Activated CD4-positive, alpha-beta memory T cell treated with anti-CD3 and anti-CD28 coated beads for 36 hours (primary cell): ENCODE data around the gene DNALI1. TPM values are rescaled to one million over a fixed set of nuclear protein-coding genes. Genes with fewer than 3 reads are reported as not detected.
A peak's percentile ranks its signal among the peaks of the same experiment; 100 is the strongest.
"Not testable (repeated sequence)": the region's sequence is repeated elsewhere in the genome, so short reads cannot be mapped to it uniquely, and the experiment has no call there.

ENCODE experiments used
- CTCF ChIA-PET: fragments of 350-600 bp; sonication (Branson Sonifier 250); formaldehyde crosslinking; loops from one replicate; lab custom pipeline; 2021; ENCODE audit warnings: antibody characterized with exemption, inconsistent platforms; lab: Charles Lee
- POLR2A ChIA-PET: fragments of 350-600 bp; sonication (Branson Sonifier 250); formaldehyde crosslinking; loops from one replicate; lab custom pipeline; 2021; ENCODE audit warnings: antibody characterized with exemption; lab: Charles Lee
- DNase-seq: peaks from one replicate; pipeline ENCODE4 v3.0.0-alpha.2; 2020
- H3K27ac Mint-ChIP-seq: one replicate; pipeline ENCODE4 v1.8.0; 2021; ENCODE audit warnings: mixed read lengths
- H3K27me3 Mint-ChIP-seq: one replicate; pipeline ENCODE4 v1.8.0; 2021; ENCODE audit warnings: mixed read lengths
- H3K36me3 Mint-ChIP-seq: one replicate; pipeline ENCODE4 v1.8.0; 2021; ENCODE audit warnings: mixed read lengths
- H3K4me1 Mint-ChIP-seq: one replicate; pipeline ENCODE4 v1.8.0; 2021; ENCODE audit warnings: low read depth, mixed read lengths
- H3K4me3 Mint-ChIP-seq: one replicate; pipeline ENCODE4 v1.8.0; 2021; ENCODE audit warnings: mild to moderate bottlenecking, mixed read lengths
- H3K9me3 Mint-ChIP-seq: one replicate; pipeline ENCODE4 v1.8.0; 2021; ENCODE audit warnings: mixed read lengths
- intact Hi-C: fragments of 100-400 bp; cut with micrococcal nuclease; formaldehyde crosslinking; loops from one replicate; pipeline ENCODE4 v1.15.1; 2023
- total RNA-seq, 2 experiments: library from RNA; stranded (reverse); gene quantifications; one replicate each; pipeline ENCODE4 v1.2.3, GENCODE V29; 2021

Gene DNALI1
- total RNA-seq, 2 experiments from 2014 or later = 0.29 TPM; not detected in 1

DNA sequence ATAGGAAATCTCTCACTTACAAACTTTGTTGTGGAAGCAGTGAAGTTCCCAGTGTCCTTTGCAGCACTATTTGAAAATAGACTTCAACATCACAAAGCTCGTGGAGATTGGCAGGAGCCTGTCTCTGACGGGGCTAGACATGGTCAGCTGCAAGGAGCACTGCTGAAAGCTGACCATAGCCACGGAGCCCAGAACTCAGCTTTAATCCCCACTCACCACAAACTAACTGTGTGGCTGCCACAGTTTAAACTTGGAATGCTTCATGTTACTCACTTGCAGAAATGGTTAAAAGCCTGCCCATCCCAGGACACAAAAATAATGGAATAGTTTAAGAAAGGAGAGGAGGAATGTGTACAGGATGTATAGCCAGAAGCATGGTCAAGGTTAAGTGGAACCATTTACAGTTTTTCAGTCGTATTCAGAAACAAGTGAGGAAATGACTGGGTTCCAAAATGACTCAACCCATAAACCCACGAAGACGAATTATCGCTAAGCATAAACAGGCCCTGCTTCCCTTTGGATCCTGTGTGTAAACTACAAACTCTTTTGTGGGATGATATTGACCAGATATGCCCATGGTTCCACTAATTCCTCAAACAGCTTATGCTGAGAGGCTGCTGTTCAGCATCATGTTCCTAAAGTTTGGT is 18.2 kb downstream of the DNALI1 start:
- Mint-ChIP-seq H3K9me3 (no peaks in the 10 kb centered on the region), H3K36me3 (peaks cover 71% of the 10 kb centered on the region), H3K27me3 (no peaks in the 10 kb centered on the region), H3K4me1 (peaks cover 61% of the 10 kb centered on the region), H3K4me3 (no peak overlapping the region), H3K27ac (peak overlapping the region; percentile 76)
- peak; percentile 17 for DNase-seq
- intact Hi-C loops = loop anchor here (5.0 kb wide), 2 partner anchors 117 to 292 kb away; partner anchors contain the start of gene CDCA8
- ChIA-PET CTCF (interaction anchor here (0.5 to 0.9 kb wide), 3 partner anchors 19 to 116 kb away, joined by 3 to 4 read pairs (median 3); no protein-coding TSS in a partner anchor), POLR2A (interaction anchor here (0.8 to 2.3 kb wide), 6 partner anchors 14 to 100 kb away, joined by 3 to 10 read pairs (median 4); no protein-coding TSS in a partner anchor)

DNA sequence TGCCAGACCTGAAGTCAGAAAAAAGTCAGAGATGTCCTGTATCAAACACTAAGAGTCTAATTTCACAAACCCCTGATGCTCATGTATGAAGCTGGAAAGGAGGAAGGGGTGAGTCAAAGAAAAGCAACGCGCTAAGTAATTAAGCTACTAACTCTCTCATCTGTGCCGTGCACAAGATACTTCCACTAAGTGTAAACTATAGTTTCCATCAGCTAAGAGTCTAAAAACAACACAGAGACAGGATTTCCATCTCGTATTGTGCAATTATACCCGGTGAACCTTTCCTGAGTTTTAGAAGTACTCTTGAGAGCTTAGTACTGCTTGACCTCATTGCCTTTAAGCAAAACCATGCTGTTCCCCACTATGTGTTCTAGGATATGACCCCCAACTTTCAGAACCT is 19.0 kb downstream of the DNALI1 start:
- CTCF ChIA-PET = interaction anchor here (0.8 to 1.2 kb wide), 3 partner anchors 10 to 116 kb away, joined by 3 read pairs; no protein-coding TSS in a partner anchor
- Mint-ChIP-seq H3K4me3 (no peak overlapping the region), H3K4me1 (peaks cover 58% of the 10 kb centered on the region), H3K27ac (peak overlapping the region; percentile 76), H3K36me3 (peaks cover 70% of the 10 kb centered on the region), H3K9me3 (no peaks in the 10 kb centered on the region), H3K27me3 (no peaks in the 10 kb centered on the region)
- intact Hi-C loops = loop anchor here (1.0 to 5.0 kb wide), 4 partner anchors 14 to 292 kb away; partner anchors contain the start of gene CDCA8
- DNase-seq = no peak
- POLR2A ChIA-PET = interaction anchor here (0.7 to 2.3 kb wide), 8 partner anchors 12 to 117 kb away, joined by 3 to 10 read pairs (median 3); partner anchors contain the start of genes CDCA8 and MEAF6

DNA sequence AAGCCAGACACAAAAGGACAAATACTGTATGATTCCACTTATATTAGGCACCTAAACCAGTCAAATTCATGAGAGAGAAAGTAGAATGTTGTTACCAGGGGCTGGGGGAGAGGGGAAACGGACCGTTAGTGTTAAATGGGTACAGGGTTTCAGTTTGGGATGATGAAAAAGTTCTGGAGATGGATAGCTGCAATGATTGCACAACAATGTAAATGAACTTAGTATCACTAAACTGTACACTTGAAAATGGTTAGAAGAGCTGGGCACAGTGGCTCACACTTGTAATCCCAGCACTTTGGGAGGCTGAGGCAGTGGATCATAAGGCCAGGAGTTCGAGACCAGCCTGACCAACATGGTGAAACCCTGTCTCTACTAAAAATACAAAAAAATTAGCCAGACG is 27.8 kb downstream of the DNALI1 start:
- intact Hi-C loops, H3K9me3 Mint-ChIP-seq, H3K27ac Mint-ChIP-seq, H3K27me3 Mint-ChIP-seq, POLR2A ChIA-PET, DNase-seq, H3K4me3 Mint-ChIP-seq: not testable (repeated sequence)
- CTCF ChIA-PET = interaction anchor here (2.9 kb wide), 1 partner anchor 18 kb away, joined by 18 read pairs; no protein-coding TSS in a partner anchor
- Mint-ChIP-seq H3K36me3 (peaks cover 51% of the 10 kb centered on the region), H3K4me1 (peaks cover 13% of the 10 kb centered on the region)

DNA sequence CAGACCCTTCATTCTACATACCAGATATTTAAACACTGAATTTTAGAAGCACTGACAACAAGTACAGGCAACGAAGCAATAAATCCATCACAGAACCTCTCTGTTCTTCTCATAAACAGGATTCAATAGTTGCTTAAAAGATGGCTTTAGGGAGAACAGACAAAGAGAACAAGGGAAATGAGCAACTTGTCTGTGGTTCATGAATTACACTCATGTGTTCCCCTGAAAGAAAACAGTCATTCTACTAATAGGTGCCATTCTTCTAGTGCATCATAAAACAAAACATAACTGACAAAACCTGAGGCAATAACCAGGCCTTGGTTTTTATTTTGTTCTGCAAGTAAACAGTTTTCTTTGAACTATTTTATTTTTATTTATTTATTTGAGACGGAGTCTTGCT is 32.2 kb downstream of the DNALI1 start:
- Mint-ChIP-seq H3K27ac (peak overlapping the region; percentile 49), H3K9me3 (no peaks in the 10 kb centered on the region), H3K4me3 (no peak overlapping the region), H3K36me3 (peaks cover 48% of the 10 kb centered on the region), H3K4me1 (peaks cover 31% of the 10 kb centered on the region), H3K27me3 (no peaks in the 10 kb centered on the region)
- DNase-seq = no peak
- intact Hi-C loops = loop anchor here (1.0 kb wide), 1 partner anchor 13 kb away; no protein-coding TSS in a partner anchor
- ChIA-PET POLR2A (interaction anchor here (0.9 kb wide), 1 partner anchor 13 kb away, joined by 4 read pairs; no protein-coding TSS in a partner anchor), CTCF (interaction anchor here (1.0 kb wide), 1 partner anchor 14 kb away, joined by 4 read pairs; no protein-coding TSS in a partner anchor)

DNA sequence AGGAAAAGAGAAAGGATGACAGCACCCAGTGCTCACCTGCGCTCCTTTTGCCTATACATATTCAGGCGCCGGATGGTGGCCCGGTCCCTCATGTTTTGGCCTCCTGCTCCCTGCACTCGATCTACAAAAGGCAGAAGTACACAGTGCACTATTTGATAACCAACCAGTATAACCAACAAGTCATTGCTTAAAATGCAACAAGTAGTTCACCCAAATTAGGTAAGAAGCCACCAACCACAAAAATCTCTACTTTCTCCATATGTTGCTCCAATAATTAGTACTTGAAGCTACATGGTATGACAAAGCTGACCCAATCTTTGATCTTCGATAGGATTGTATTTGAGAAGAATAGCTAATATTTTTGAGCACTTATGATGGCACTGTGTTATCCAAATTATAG is 37.0 kb downstream of the DNALI1 start:
- intact Hi-C loops = loop anchor here (2.0 kb wide), 2 partner anchors 89 to 99 kb away; partner anchors contain the start of gene CDCA8
- H3K9me3 Mint-ChIP-seq = no peaks in the 10 kb centered on the region
- ChIA-PET POLR2A (no interaction called here), CTCF (interaction anchor here (0.9 kb wide), 1 partner anchor 9 kb away, joined by 3 read pairs; no protein-coding TSS in a partner anchor)
- no peak overlapping the region for H3K4me3 Mint-ChIP-seq
- peaks cover 45% of the 10 kb centered on the region for H3K4me1 Mint-ChIP-seq
- peak overlapping the region; percentile 6 for H3K27ac Mint-ChIP-seq
- H3K27me3 Mint-ChIP-seq = no peaks in the 10 kb centered on the region
- DNase-seq = no peak
- H3K36me3 Mint-ChIP-seq = peaks cover 34% of the 10 kb centered on the region

DNA sequence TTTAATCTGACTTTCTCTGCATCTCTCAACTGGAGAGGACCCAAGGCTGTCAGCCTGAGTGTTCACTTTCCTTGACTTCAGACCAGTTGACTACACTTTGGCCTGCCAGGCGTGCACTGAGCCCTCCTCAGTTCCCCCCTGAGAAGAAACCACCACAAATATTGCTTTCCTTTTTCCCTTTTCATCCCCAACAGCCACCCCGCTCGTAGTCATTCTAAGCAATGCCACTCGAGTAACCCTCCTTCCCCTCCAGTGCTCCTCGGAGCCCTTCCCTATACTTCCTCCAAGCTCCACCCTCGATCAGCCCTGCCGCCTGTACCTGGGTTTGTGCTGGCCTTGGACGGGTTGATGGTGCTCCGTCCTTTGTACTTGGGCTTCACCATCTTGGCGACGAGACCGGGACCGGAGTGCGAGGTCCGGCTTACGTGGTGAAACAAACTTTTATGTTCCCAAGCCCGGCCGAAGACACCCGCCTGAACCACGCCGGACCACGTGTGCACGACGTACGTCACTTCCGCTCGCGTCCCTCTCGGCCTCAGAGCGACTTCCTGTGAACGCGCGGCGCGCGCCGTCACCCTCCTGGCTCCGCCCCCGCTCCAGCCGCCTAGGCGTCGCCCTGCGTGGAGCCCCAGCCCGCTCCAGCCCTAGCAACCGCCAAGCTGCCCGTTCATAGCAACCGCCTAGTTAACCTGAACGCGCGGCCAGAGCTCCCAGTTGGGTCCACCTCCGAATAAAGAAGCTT is 38.9 kb downstream of the DNALI1 start, which contains the start of gene GNL2:
TSS of gene GNL2 (minus strand) at position 498 of the 742 bp plus-strand sequence. CDS start at position 383, 115 bp downstream.
- POLR2A ChIA-PET = interaction anchor here (1.0 to 1.8 kb wide), 5 partner anchors 14 to 116 kb away, joined by 3 to 5 read pairs (median 4); partner anchors contain the start of genes CDCA8 and MEAF6

DNA sequence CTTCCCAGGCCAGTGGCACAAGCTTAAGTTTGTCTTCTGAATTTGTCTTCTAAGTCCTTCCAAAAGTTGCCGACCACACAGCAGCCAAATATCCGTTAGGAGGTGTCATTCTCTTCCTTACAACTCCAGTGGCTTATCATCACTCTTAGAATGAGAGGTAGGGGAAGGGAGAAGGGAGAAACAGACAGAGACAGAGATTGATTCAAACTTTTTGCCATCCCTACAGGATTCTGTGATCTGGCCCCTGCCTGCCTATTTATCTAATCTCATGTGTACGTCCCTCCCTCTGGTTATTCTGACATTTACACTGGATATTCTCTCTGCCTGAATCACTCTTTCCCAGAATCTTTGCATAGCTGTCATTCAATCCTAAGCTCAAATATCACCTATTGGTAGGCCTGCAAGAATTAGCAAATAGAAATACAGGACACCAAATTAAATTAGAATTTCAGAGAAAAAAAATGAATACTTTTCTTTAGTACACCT is 39.5 kb downstream of the DNALI1 start:
- CTCF ChIA-PET = interaction anchor here (0.7 to 1.4 kb wide), 4 partner anchors 82 to 94 kb away, joined by 3 to 7 read pairs (median 5); partner anchors contain the start of gene MEAF6
- H3K36me3 Mint-ChIP-seq = peaks cover 18% of the 10 kb centered on the region
- H3K4me3 Mint-ChIP-seq = peak overlapping the region; percentile 100
- DNase-seq = no peak
- H3K9me3 Mint-ChIP-seq = no peaks in the 10 kb centered on the region
- POLR2A ChIA-PET = interaction anchor here (1.0 to 1.8 kb wide), 5 partner anchors 14 to 117 kb away, joined by 3 to 5 read pairs (median 4); partner anchors contain the start of genes CDCA8 and MEAF6
- H3K27ac Mint-ChIP-seq = peak overlapping the region; percentile 98
- H3K27me3 Mint-ChIP-seq = no peaks in the 10 kb centered on the region
- peaks cover 37% of the 10 kb centered on the region for H3K4me1 Mint-ChIP-seq
- intact Hi-C loops = loop anchor here (5.0 kb wide), 1 partner anchor 119 kb away; no protein-coding TSS in a partner anchor

More for the DNA sequence above, 38.9 kb downstream of the DNALI1 start, which contains the start of gene GNL2:
- CTCF ChIA-PET = interaction anchor here (0.7 to 1.4 kb wide), 4 partner anchors 81 to 95 kb away, joined by 3 to 7 read pairs (median 5); partner anchors contain the start of gene MEAF6
- H3K27me3 Mint-ChIP-seq = no peaks in the 10 kb centered on the region
- peak within 1 kb of the TSS; percentile 100 for H3K4me3 Mint-ChIP-seq
- peaks cover 24% of the 10 kb centered on the region for H3K36me3 Mint-ChIP-seq
- peak; percentile 98 for DNase-seq
- peak within 1 kb of the TSS; percentile 98 for H3K27ac Mint-ChIP-seq
- no peaks in the 10 kb centered on the region for H3K9me3 Mint-ChIP-seq
- intact Hi-C loops = loop anchor here (2.0 to 5.0 kb wide), 3 partner anchors 87 to 118 kb away; partner anchors contain the start of gene CDCA8
- H3K4me1 Mint-ChIP-seq = peaks cover 37% of the 10 kb centered on the region

DNA sequence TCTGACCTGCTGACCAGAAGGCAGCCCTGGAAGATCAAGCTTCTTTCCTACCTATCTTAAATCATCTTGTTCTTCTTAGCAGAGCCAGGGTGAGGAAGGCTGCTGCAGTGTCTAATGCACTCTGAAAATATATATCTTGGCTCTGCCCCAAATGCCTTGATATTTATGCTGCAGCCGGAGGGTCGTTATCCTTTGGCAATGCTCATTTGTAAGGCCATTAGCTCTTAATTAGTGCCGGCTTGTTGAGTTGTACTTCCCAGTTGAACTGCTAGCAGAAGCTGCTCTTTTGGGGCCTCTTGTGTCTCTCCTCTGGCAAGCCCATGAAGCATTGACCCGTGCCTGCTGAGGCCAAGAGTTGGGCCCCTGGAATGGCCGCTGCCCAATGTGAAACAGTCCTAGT is 43.2 kb downstream of the DNALI1 start:
- no peak for DNase-seq
- Mint-ChIP-seq H3K4me1 (peaks cover 16% of the 10 kb centered on the region), H3K9me3 (no peaks in the 10 kb centered on the region), H3K4me3 (no peak overlapping the region), H3K36me3 (peaks cover 6% of the 10 kb centered on the region), H3K27me3 (no peaks in the 10 kb centered on the region), H3K27ac (no peak overlapping the region)
- intact Hi-C loops = loop anchor here (5.0 kb wide), 1 partner anchor 123 kb away; no protein-coding TSS in a partner anchor
- POLR2A ChIA-PET = no interaction called here
- CTCF ChIA-PET = interaction anchor here (1.0 to 9.9 kb wide), 2 partner anchors 78 to 260 kb away, joined by 4 to 220 read pairs; no protein-coding TSS in a partner anchor

DNA sequence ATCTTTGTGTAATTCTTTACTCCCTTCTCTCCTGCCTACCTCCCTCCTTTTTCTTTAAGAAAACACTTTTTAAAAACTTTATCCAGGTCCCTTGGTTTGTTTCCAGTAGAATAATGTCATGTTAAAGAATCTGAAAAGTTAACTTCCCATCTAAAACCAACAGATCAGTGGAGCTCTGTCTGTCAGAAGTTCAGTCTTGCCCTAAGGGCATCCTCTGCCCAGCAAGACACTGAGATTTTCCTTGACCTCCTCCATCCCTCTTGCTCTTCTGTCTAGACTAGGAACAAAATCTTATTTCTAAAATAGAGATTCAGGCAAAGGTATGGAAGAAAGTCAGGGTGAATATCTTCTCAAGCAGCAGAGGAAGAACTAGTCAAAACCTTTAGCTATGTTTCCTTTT is 44.7 kb downstream of the DNALI1 start:
- Mint-ChIP-seq H3K27me3 (no peaks in the 10 kb centered on the region), H3K27ac (no peak overlapping the region), H3K36me3 (no peaks in the 10 kb centered on the region), H3K4me3 (no peak overlapping the region), H3K4me1 (peaks cover 4% of the 10 kb centered on the region), H3K9me3 (no peaks in the 10 kb centered on the region)
- no peak for DNase-seq
- intact Hi-C loops = no loop called here
- POLR2A ChIA-PET = no interaction called here
- CTCF ChIA-PET = interaction anchor here (2.3 to 9.9 kb wide), 2 partner anchors 17 to 77 kb away, joined by 8 to 220 read pairs; no protein-coding TSS in a partner anchor

DNA sequence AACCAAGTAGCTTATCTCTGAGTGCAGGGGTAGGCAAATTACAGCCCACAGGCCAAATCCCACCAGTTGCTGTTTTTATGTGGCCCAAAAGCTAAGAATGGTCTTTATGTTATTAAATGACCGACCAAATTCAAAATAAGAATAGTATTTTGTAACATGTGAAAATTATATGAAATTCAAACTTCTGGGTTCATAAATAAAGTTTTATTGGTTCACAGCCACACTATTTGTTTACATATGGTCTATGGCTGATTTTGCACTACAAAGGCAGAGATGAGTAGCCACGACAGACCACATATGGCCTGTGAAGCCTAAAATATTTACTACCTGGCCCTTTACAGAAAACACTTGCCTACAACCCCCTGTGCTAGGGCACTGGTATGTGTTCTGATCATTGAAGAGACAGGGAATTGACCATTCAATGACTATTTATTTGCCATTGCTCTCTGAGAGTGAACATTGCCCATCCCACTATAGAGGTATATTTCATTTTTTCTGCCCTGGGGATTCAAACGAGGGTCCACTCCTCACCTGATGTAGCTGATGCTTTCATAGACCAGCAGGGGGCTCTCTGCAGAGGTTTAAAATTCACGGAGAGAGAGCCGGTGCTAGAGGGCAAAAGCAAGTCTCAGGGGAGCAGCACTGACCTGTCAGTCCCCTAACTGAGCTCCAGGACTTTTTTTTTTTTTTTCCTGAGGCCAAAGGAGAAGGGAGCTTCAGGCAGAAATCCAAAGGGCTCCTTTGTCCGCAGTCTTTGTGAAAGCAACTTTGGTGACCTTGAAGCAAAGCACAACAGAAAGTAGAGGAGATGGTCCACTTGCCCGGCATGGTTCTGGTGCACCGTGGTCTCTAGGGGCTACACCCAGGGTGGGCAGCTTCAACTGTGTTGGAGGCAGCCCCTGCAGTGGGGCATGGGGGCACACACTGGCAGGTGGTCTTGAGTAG is 46.3 kb downstream of the DNALI1 start:
- intact Hi-C loops = loop anchor here (1.0 kb wide), 1 partner anchor 79 kb away; no protein-coding TSS in a partner anchor
- H3K27me3 Mint-ChIP-seq = no peaks in the 10 kb centered on the region
- no peaks in the 10 kb centered on the region for H3K36me3 Mint-ChIP-seq
- POLR2A ChIA-PET = no interaction called here
- no peak overlapping the region for H3K27ac Mint-ChIP-seq
- DNase-seq = peak; percentile 46
- CTCF ChIA-PET = interaction anchor here (0.5 to 9.9 kb wide), 33 partner anchors 9 to 281 kb away, joined by 3 to 220 read pairs (median 4); partner anchors contain the start of genes DNALI1 and MTF1
- no peak overlapping the region for H3K4me3 Mint-ChIP-seq
- no peaks in the 10 kb centered on the region for H3K9me3 Mint-ChIP-seq
- no peaks in the 10 kb centered on the region for H3K4me1 Mint-ChIP-seq
